NCI-H1436 treated with DMSO at 0.1 percent for 48 hours (cell line): Measurements from ENCODE around the gene RABL6.

Source experiments
- DNase-seq: peaks from one replicate; lab custom pipeline; 2025; lab: John Stamatoyannopoulos, UW

RABL6 gene

GRCh38 chr9:136847088-136847825, 39.5 kb downstream of the RABL6 start:
- no peak for DNase-seq

- DNase-seq = no peak
These were observed 40.2 kb downstream of the RABL6 start for GRCh38 chr9:136847826-136848392.

- no peak for DNase-seq
These were observed 40.8 kb downstream of the RABL6 start for GRCh38 chr9:136848393-136849037.

DNA sequence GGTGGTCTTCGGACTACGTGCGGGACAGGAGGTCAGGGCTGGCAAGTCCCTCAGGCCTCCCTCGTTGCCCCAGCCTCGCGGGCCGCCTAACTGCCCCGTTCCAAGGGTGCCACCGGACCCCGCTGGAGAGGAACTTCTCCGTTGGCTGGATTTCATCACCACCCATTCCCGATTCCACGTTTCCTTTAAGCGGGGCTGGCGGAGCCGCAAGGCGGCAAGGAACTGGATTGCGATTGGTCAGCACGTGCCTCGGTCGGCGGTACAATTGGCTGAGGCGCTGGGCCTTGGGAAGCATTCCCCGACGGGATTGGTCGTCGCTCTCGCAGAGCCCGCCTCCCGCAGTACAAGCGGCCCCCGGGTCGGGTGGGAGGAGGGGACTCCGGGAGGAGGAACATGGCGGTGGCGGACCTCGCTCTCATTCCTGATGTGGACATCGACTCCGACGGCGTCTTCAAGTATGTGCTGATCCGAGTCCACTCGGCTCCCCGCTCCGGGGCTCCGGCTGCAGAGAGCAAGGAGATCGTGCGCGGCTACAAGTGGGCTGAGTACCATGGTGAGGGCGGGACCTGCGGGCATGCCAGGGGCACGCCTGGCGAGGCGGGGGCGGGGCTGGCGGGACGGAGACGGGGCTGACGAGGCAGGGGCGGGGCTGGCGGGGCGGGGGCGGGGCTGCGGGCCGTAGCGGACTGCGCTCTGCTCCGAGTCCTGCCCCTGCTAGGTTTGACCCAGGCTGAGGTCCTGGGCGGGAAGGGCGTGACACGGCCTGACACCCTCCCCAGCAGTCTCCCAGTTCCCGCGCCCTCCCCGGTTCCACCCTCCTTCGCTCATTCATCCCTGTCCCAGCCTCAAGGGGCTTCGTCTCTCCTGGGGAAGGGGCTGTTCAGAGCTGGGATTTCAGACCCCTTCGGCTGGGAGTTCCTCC, 41.6 kb downstream of the RABL6 start, which contains the start of gene PHPT1:
Gene PHPT1, plus strand, starts transcription at position 372 of the 922 bp plus-strand sequence. Its CDS starts 22 bp downstream, at position 394.
- peak; percentile 90 for DNase-seq

- no peak for DNase-seq
These were observed 42.5 kb downstream of the RABL6 start for GRCh38 chr9:136849960-136850865.

DNA sequence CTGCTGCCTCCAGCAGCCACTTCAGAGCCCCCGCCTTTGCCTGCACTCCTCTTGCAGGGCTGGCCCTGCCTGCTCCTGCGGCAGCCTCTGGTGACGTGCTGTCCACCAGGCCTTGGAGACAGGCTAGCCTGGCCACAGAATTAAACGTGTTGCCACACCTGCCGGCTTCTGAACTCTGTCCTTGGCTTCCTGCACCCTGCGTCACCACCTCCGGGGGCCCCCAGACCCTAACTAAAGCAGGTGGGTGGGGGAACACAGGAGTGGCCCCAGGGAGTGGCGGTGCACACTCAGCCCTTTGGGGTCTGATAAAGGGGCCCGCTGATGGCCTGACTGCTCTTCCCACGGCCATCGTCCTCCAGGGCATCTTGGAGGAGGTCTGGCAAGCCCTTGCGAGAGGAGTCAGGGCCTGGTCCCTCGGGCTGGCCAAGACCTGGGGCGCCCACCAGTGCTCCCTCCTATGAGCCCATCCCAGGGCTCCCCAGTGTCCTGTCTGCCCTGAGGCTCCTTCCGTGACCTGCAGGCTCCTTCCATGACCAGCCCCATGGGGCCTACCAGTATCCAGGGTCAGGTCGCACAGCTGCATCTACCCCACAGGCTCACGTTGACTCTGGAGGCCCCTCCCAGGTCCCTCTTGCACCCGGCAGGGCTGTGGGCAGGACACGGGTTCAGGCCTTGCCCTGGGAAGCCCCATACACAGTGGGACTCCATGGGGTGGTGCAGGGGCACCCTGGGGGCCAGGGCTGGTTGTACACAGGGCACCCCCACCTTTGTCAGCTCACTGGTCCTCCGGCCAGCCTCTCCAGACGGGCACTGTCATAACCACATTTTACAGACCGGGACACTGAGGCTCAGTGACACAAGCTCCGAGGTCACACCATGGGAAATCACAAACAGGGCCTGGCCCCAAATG, 43.4 kb downstream of the RABL6 start:
- DNase-seq = no peak

DNA sequence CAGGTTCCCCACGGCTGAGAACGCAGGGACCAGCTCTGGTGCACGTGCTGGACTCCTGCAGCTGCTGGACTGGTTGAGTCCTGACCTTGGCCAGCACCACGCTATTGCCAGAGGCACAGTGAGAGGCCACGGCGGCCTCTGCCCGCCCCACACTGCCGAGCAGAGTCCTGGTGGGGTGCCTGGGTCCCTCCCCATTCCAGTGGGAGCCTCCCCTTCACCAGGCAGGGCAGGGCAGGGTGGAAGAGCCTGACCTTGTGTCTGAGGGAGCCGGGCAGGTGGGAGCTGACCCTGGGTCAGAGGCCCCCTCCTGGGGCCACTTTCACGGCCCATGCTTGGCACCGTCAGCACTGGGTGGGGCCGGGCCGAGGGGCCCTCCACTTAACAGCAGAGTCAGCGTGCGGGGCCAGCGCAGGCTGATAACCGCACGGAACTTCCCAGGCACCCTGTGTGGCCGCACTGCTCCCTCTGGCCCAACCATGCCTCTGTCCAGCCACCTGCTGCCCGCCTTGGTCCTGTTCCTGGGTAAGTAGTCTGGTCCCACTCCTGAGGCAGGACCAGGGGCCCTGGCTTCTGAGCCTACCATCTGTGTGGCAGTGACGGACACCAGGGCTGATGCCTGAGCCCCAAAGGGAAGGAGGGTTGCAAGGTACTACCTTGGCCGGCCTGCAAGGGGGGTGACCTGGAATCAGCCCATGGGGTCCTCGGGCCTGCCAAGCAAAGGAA, 44.4 kb downstream of the RABL6 start, which contains the start of gene MAMDC4:
Gene MAMDC4, plus strand, starts transcription at position 406 of the 723 bp plus-strand sequence. Its CDS starts 71 bp downstream, at position 477.
- no peak for DNase-seq

- DNase-seq = no peak
These were observed 45.2 kb downstream of the RABL6 start for GRCh38 chr9:136852664-136853595.

- no peak for DNase-seq
These were observed 45.9 kb downstream of the RABL6 start for GRCh38 chr9:136853596-136854112.

DNA sequence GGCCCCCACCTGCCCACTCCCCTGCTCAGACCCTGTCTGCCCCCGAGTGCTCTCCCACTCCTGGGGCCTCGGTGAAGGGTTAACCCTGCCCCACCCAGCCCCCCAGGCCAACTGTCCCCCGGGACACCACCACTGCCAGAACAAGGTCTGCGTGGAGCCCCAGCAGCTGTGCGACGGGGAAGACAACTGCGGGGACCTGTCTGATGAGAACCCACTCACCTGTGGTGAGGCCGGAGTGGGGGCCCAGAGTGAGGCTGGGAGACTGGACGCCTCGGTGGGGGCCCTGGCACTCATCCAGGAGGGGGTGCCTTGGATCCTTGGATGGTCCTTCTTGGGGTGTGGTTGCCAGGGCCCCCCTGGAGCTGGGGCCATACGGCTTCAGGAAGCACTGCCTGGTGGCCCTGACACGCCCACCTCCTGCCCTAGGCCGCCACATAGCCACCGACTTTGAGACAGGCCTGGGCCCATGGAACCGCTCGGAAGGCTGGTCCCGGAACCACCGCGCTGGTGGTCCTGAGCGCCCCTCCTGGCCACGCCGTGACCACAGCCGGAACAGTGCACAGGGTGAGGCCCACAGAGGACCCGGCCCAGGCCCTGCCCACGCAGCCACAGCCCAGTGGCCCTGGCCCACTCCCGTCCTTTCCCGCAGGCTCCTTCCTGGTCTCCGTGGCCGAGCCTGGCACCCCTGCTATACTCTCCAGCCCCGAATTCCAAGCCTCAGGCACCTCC, 46.5 kb downstream of the RABL6 start:
- DNase-seq = no peak

GRCh38 chr9:136854842-136855460, 47.2 kb downstream of the RABL6 start:
- no peak for DNase-seq

GRCh38 chr9:136855461-136856078, 47.8 kb downstream of the RABL6 start:
- DNase-seq = no peak

DNA sequence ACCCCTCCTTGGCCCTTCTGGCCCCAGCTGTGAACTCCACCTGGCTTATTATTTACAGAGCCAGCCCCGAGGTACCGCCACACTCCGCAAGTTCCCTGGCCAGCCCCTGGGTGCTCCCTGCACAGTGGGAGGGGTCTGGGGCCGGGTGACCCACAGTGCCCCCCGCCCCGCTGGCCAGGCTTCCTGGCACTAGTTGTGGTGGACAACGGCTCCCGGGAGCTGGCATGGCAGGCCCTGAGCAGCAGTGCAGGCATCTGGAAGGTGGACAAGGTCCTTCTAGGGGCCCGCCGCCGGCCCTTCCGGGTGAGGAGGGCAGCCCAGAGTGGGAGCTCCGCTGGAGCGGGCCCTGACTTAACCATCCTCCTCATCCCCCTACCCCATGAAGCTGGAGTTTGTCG, 48.3 kb downstream of the RABL6 start:
- DNase-seq = no peak

GRCh38 chr9:136856541-136857141, 48.9 kb downstream of the RABL6 start:
- no peak for DNase-seq

DNA sequence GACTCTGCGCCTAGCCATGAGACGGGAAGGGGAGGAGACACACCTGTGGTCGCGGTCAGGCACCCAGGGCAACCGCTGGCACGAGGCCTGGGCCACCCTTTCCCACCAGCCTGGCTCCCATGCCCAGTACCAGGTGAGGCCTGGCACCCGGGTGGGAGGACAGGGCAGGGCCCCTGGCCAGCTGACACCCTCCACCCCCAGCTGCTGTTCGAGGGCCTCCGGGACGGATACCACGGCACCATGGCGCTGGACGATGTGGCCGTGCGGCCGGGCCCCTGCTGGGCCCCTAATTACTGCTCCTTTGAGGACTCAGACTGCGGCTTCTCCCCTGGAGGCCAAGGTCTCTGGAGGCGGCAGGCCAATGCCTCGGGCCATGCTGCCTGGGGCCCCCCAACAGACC, 49.4 kb downstream of the RABL6 start:
- DNase-seq = no peak
